RWPE2 (cell line): ENCODE measurements around the gene PSRC1.
A peak's percentile ranks its signal among the peaks of the same experiment; 100 is the strongest.

Experiments
- ATAC-seq: fragments of 200-7000 bp; cut with Tn5 transposase; 3 replicates; pipeline ENCODE4 v1.9.1; 2021; ENCODE audit warnings: low read depth
- DNase-seq: peaks from one replicate; pipeline ENCODE4 v3.0.0-alpha.2; 2020; ENCODE audit warnings: low spot score
- H3K27ac ChIP-seq: fragments of 450-650 bp; 2 replicates; pipeline ENCODE4 v1.5.1; 2017; ENCODE audit warnings: mild to moderate bottlenecking; ENCODE audit not compliant: poor library complexity, severe bottlenecking
- H3K27me3 ChIP-seq: fragments of 250-450 bp; sonication (Bioruptor Pico); 2 replicates; pipeline ENCODE4 v1.5.1; 2021; ENCODE audit warnings: mild to moderate bottlenecking, moderate library complexity; ENCODE audit not compliant: insufficient read depth, poor library complexity, severe bottlenecking
- H3K36me3 ChIP-seq: fragments of 250-450 bp; sonication (Bioruptor Pico); 2 replicates; pipeline ENCODE4 v1.5.1; 2020; ENCODE audit warnings: low read depth, mild to moderate bottlenecking, moderate library complexity
- H3K4me1 ChIP-seq: fragments of 250-450 bp; sonication (Bioruptor Pico); 2 replicates; pipeline ENCODE4 v1.5.1; 2021; ENCODE audit warnings: mild to moderate bottlenecking, moderate library complexity; ENCODE audit not compliant: insufficient read depth, poor library complexity, severe bottlenecking
- H3K4me3 ChIP-seq: fragments of 250-450 bp; sonication (Bioruptor Pico); 2 replicates; pipeline ENCODE4 v1.5.1; 2021; ENCODE audit warnings: mild to moderate bottlenecking, moderate library complexity; ENCODE audit not compliant: severe bottlenecking
- H3K9me3 ChIP-seq: fragments of 250-450 bp; sonication (Bioruptor Pico); 2 replicates; pipeline ENCODE4 v1.5.1; 2021; ENCODE audit warnings: mild to moderate bottlenecking, moderate library complexity; ENCODE audit not compliant: severe bottlenecking
- CTCF ChIP-seq: fragments of 450-650 bp; IDR thresholded peaks from one replicate; pipeline ENCODE4 v1.5.1; 2017; ENCODE audit warnings: mild to moderate bottlenecking, moderate library complexity; ENCODE audit not compliant: poor library complexity, severe bottlenecking

Gene PSRC1

GRCh38 chr1:109281680-109282496 is 1.1 kb downstream of the PSRC1 start:
- Histone ChIP-seq H3K27ac (peak overlapping the region; percentile 59), H3K4me1 (peaks cover 6% of the 10 kb centered on the region), H3K9me3 (no peaks in the 10 kb centered on the region), H3K4me3 (peak overlapping the region; percentile 70), H3K36me3 (peaks cover 34% of the 10 kb centered on the region), H3K27me3 (no peaks in the 10 kb centered on the region)
- DNase-seq (no peak), ATAC-seq (no peak)
- TF ChIP-seq CTCF = no peak

- H3K4me1 ChIP-seq = peaks cover 15% of the 10 kb centered on the region
- TF ChIP-seq CTCF = no peak
- DNase-seq (no peak), ATAC-seq (no peak)
- H3K36me3 ChIP-seq = peaks cover 37% of the 10 kb centered on the region
- no peaks in the 10 kb centered on the region for H3K9me3 ChIP-seq
- no peaks in the 10 kb centered on the region for H3K27me3 ChIP-seq
- no peak overlapping the region for H3K4me3 ChIP-seq
- H3K27ac ChIP-seq = no peak overlapping the region
Observed at GRCh38 chr1:109280862-109281261, 2.1 kb downstream of the PSRC1 start.

GRCh38 chr1:109279615-109280278 is 3.2 kb downstream of the PSRC1 start:
- Histone ChIP-seq H3K27me3 (no peaks in the 10 kb centered on the region), H3K27ac (no peak overlapping the region), H3K36me3 (peaks cover 37% of the 10 kb centered on the region), H3K9me3 (no peaks in the 10 kb centered on the region), H3K4me1 (peaks cover 25% of the 10 kb centered on the region), H3K4me3 (no peak overlapping the region)
- DNase-seq = no peak
- ATAC-seq = no peak
- TF ChIP-seq CTCF = no peak

GRCh38 chr1:109277434-109278204 is 5.3 kb downstream of the PSRC1 start:
- peak; percentile 85 for TF ChIP-seq CTCF
- no peaks in the 10 kb centered on the region for H3K27me3 ChIP-seq
- peaks cover 36% of the 10 kb centered on the region for H3K4me1 ChIP-seq
- no peak overlapping the region for H3K4me3 ChIP-seq
- peak; percentile 67 for DNase-seq
- H3K27ac ChIP-seq = peak overlapping the region; percentile 83
- no peaks in the 10 kb centered on the region for H3K9me3 ChIP-seq
- ATAC-seq = no peak
- peaks cover 40% of the 10 kb centered on the region for H3K36me3 ChIP-seq
